ENCODE data around the gene NLRP5. TPM values are rescaled to one million over a fixed set of nuclear protein-coding genes. Genes with fewer than 3 reads are reported as not detected.
A peak's percentile ranks its signal among the peaks of the same experiment; 100 is the strongest.

NLRP5 gene
- total RNA-seq, 1 donor from 2014 or later: not detected

GRCh38 chr19:56076498-56076897, 89.9 kb downstream of the NLRP5 start:
- H3K4me1 Mint-ChIP-seq (ENCODE audit: unreplicated experiment): peaks cover 9% of the 10 kb centered on the region
- H3K27me3 Mint-ChIP-seq: peaks cover 19% of the 10 kb centered on the region
- no peak for DNase-seq (ENCODE audit: extremely low spot score, unreplicated experiment)
- TF ChIP-seq, protein P1, sequence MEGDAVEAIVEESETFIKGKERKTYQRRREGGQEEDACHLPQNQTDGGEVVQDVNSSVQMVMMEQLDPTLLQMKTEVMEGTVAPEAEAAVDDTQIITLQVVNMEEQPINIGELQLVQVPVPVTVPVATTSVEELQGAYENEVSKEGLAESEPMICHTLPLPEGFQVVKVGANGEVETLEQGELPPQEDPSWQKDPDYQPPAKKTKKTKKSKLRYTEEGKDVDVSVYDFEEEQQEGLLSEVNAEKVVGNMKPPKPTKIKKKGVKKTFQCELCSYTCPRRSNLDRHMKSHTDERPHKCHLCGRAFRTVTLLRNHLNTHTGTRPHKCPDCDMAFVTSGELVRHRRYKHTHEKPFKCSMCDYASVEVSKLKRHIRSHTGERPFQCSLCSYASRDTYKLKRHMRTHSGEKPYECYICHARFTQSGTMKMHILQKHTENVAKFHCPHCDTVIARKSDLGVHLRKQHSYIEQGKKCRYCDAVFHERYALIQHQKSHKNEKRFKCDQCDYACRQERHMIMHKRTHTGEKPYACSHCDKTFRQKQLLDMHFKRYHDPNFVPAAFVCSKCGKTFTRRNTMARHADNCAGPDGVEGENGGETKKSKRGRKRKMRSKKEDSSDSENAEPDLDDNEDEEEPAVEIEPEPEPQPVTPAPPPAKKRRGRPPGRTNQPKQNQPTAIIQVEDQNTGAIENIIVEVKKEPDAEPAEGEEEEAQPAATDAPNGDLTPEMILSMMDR (conservative IDR thresholded peaks at IDR 0.05): peak; percentile 84
- H3K27ac Mint-ChIP-seq: no peak overlapping the region
- H3K9me3 Mint-ChIP-seq: no peaks in the 10 kb centered on the region
- no peak overlapping the region for H3K4me3 Mint-ChIP-seq
- no peaks in the 10 kb centered on the region for H3K36me3 Mint-ChIP-seq

GRCh38 chr19:56079609-56080008, 93.0 kb downstream of the NLRP5 start:
- no peak overlapping the region for H3K4me3 Mint-ChIP-seq
- H3K27me3 Mint-ChIP-seq: peaks cover 29% of the 10 kb centered on the region
- H3K9me3 Mint-ChIP-seq: no peaks in the 10 kb centered on the region
- no peaks in the 10 kb centered on the region for H3K36me3 Mint-ChIP-seq
- TF ChIP-seq, protein P1 (conservative IDR thresholded peaks at IDR 0.05): no peak
- no peak overlapping the region for H3K27ac Mint-ChIP-seq
- DNase-seq (ENCODE audit: extremely low spot score, unreplicated experiment): no peak
- H3K4me1 Mint-ChIP-seq (ENCODE audit: unreplicated experiment): peaks cover 9% of the 10 kb centered on the region

- Mint-ChIP-seq H3K4me3 (peak overlapping the region; percentile 88), H3K27ac (no peak overlapping the region), H3K4me1 (ENCODE audit: unreplicated experiment) (peaks cover 9% of the 10 kb centered on the region), H3K36me3 (no peaks in the 10 kb centered on the region), H3K9me3 (no peaks in the 10 kb centered on the region), H3K27me3 (peaks cover 29% of the 10 kb centered on the region)
- TF ChIP-seq, protein P1 (conservative IDR thresholded peaks at IDR 0.05): peak; percentile 75
- no peak for DNase-seq (ENCODE audit: extremely low spot score, unreplicated experiment)
Observed at GRCh38 chr19:56080669-56081401, 94.3 kb downstream of the NLRP5 start.

- TF ChIP-seq, protein P1 (conservative IDR thresholded peaks at IDR 0.05): no peak
- H3K4me3 Mint-ChIP-seq: no peak overlapping the region
- peaks cover 14% of the 10 kb centered on the region for H3K4me1 Mint-ChIP-seq (ENCODE audit: unreplicated experiment)
- no peak overlapping the region for H3K27ac Mint-ChIP-seq
- no peaks in the 10 kb centered on the region for H3K36me3 Mint-ChIP-seq
- no peak for DNase-seq (ENCODE audit: extremely low spot score, unreplicated experiment)
- peaks cover 19% of the 10 kb centered on the region for H3K27me3 Mint-ChIP-seq
- H3K9me3 Mint-ChIP-seq: no peaks in the 10 kb centered on the region
Observed at GRCh38 chr19:56083668-56084067, 97.1 kb downstream of the NLRP5 start.

DNA sequence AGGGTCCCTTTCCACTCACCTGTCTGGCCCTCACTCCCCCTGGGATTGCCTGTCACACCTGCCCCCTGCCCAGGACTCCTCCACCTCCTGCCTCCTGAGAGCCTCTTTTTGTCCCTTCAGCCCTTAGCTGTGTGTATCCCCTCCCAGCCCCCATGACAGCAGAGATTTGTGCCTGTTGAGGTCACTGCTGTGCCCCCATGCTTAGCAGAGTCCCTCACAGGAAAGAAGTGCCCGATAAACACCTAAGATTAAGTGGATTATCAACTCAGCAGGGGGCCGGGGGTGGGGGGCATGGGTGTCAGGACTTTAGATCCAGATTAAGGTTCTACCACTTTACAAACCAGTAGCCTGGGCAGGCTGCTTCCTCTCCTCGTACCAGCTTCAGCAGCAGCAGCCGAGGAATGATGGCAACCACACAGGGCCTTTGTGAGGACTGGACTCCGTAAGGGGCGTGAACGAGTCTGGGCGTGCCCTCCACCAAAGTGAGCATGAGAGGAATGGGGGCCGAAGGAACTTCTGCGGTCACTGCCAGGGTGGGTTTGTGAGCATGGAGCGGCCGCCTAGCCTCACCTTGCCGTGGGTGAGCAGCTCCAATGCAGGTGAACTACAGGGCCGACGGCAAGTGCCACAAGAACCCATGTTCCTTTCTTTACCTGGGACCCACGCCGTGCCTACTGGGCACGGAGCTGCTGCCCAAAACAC, 98.4 kb downstream of the NLRP5 start:
- H3K27ac Mint-ChIP-seq: no peak overlapping the region
- H3K4me1 Mint-ChIP-seq (ENCODE audit: unreplicated experiment): peaks cover 14% of the 10 kb centered on the region
- TF ChIP-seq, protein P1 (conservative IDR thresholded peaks at IDR 0.05): no peak
- no peak for DNase-seq (ENCODE audit: extremely low spot score, unreplicated experiment)
- H3K27me3 Mint-ChIP-seq: peaks cover 19% of the 10 kb centered on the region
- H3K36me3 Mint-ChIP-seq: no peaks in the 10 kb centered on the region
- H3K9me3 Mint-ChIP-seq: no peaks in the 10 kb centered on the region
- no peak overlapping the region for H3K4me3 Mint-ChIP-seq
